ENCODE results near the gene DOC2B.

Gene DOC2B

DNA sequence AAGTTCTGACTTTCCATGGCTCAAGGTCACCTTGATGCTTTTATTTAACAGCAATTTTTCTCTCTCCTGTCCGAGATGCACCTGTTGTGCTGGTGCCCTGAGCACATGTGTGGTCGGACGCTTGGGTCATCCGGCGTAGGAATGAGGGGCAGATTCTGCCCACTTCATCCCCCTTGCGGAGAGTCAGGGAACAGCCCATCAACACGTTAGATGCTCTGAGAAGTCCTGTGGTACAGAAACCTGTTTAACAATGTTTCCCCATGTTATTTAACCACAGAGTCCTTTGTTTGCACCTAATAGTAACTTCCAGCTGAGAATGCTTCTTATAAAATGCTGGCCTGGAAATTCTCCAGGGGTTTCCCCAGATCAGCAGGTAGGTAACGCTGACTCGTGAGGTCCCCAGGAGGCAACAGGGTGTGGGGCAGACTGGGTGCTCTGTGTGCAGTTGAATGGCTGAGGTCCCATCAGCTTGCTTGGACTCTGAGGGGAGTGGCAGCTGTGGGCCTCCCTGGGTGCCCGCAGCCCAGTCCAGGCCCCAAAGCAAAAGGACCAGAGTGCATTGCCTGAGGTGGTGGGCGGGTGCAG lies 17.8 kb downstream of the DOC2B start:
- H3K4me3 ChIP-seq: no peak overlapping the region
- H3K27ac ChIP-seq: no peak overlapping the region
- intact Hi-C loops (cut with DNase I; ENCODE audit: low total_unique reads): no loop called here
- TF ChIP-seq, protein P1, sequence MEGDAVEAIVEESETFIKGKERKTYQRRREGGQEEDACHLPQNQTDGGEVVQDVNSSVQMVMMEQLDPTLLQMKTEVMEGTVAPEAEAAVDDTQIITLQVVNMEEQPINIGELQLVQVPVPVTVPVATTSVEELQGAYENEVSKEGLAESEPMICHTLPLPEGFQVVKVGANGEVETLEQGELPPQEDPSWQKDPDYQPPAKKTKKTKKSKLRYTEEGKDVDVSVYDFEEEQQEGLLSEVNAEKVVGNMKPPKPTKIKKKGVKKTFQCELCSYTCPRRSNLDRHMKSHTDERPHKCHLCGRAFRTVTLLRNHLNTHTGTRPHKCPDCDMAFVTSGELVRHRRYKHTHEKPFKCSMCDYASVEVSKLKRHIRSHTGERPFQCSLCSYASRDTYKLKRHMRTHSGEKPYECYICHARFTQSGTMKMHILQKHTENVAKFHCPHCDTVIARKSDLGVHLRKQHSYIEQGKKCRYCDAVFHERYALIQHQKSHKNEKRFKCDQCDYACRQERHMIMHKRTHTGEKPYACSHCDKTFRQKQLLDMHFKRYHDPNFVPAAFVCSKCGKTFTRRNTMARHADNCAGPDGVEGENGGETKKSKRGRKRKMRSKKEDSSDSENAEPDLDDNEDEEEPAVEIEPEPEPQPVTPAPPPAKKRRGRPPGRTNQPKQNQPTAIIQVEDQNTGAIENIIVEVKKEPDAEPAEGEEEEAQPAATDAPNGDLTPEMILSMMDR (IDR thresholded peaks at IDR 0.05): no peak
- H3K27me3 ChIP-seq: peaks cover 0 to 9% of the 10 kb centered on the region in 2 donors
- H3K36me3 ChIP-seq: no peaks in the 10 kb centered on the region
- H3K4me1 ChIP-seq: no peaks in the 10 kb centered on the region
- no peak for DNase-seq
- no peaks in the 10 kb centered on the region for H3K9me3 ChIP-seq

DNA sequence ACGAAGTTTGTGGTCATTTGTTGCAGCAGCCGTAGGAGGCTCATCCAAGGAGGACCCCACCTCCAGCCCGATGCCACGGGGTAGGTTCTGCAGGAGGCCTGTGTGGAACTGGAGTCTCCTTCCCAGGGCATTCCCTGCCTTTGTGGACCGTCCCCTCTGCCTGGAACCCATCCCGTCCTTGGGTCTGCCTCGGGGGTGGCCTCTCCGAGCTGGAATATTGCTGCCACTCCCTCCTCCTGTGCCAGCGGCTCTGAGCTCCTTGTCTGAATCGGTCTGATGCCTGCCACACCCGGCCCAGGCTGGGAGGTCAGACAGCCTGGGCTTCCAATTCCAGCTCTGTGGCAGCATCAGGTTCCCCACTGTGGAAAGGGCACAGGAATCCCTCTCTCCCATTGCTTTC lies 18.8 kb downstream of the DOC2B start:
- no peak for DNase-seq
- no peak overlapping the region for H3K27ac ChIP-seq
- H3K9me3 ChIP-seq: no peaks in the 10 kb centered on the region
- TF ChIP-seq, protein P1 (IDR thresholded peaks at IDR 0.05): no peak
- no peaks in the 10 kb centered on the region for H3K36me3 ChIP-seq
- peaks cover 0 to 9% of the 10 kb centered on the region in 2 donors for H3K27me3 ChIP-seq
- H3K4me3 ChIP-seq: no peak overlapping the region
- intact Hi-C loops (cut with DNase I; ENCODE audit: low total_unique reads): no loop called here
- no peaks in the 10 kb centered on the region for H3K4me1 ChIP-seq

DNA sequence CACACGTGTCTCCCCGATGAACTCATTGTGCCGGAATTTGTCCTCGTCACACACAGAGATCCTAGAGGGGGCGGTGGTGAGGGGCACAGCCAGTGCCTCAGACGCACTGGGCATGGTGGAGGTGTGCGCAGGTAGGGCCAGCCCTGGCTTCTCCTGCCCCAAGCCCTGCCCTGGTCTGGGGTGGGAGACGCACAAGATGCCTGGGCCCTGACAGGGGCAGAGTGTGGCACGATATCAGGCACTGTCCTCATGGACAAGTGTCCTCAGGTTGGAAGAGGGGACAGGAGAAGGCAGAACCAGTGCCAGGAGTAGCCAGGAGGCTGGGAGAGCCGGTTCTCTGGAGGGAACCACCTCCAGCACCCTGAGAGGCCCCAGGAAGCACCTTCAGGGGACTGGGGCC lies 20.0 kb downstream of the DOC2B start:
- no peak overlapping the region for H3K4me3 ChIP-seq
- H3K4me1 ChIP-seq: no peaks in the 10 kb centered on the region
- H3K9me3 ChIP-seq: no peaks in the 10 kb centered on the region
- peaks cover 0 to 9% of the 10 kb centered on the region in 2 donors for H3K27me3 ChIP-seq
- intact Hi-C loops (cut with DNase I; ENCODE audit: low total_unique reads): no loop called here
- DNase-seq: no peak
- no peaks in the 10 kb centered on the region for H3K36me3 ChIP-seq
- no peak overlapping the region for H3K27ac ChIP-seq
- TF ChIP-seq, protein P1 (IDR thresholded peaks at IDR 0.05): no peak

DNA sequence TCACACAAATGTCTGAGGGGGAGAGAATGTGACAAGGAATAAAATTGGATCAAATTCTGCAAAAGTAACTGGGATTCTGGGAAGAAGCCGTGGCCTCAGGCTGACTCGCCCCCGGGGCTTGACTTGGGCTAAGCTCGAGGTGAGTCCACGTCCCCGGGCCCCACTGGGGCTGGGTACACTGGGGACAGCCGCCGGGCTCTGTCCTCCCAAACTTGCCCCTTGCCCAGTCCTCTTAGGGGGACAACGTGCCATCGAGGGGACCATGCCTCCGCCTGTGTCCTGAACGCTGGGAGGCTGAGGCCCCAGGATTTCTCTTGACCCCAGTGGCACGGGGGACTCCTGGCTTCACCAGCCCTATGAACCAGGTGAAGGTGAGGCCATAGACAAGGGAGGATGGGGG lies 21.1 kb downstream of the DOC2B start:
- H3K9me3 ChIP-seq: no peaks in the 10 kb centered on the region
- peaks cover 0 to 16% of the 10 kb centered on the region in 2 donors for H3K27me3 ChIP-seq
- H3K4me1 ChIP-seq: no peaks in the 10 kb centered on the region
- H3K4me3 ChIP-seq: no peak overlapping the region
- H3K27ac ChIP-seq: no peak overlapping the region
- no peaks in the 10 kb centered on the region for H3K36me3 ChIP-seq
- TF ChIP-seq, protein P1 (IDR thresholded peaks at IDR 0.05): no peak
- DNase-seq: no peak
- intact Hi-C loops (cut with DNase I; ENCODE audit: low total_unique reads): no loop called here

DNA sequence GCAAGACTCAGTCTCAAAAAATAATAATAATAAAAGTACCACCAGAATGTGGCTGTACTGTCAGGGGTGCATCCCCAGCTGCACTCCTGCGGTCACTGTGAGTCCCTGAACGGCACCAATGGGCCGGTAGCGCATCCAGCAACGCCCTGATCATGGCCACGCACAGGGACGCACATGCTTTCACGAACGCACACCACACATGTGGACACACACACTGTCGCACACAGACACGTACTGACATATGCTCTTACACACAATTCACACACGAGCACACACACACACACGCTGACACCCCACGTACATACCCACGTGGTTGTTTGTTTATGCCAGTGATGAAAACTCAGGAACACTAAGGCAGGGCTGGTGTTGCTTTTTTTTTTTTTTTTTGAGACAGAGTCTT lies 21.8 kb downstream of the DOC2B start:
- H3K9me3 ChIP-seq: no peaks in the 10 kb centered on the region
- H3K4me3 ChIP-seq: no peak overlapping the region
- intact Hi-C loops (cut with DNase I; ENCODE audit: low total_unique reads): no loop called here
- TF ChIP-seq, protein P1 (IDR thresholded peaks at IDR 0.05): no peak
- H3K27ac ChIP-seq: no peak overlapping the region
- H3K27me3 ChIP-seq: peaks cover 0 to 17% of the 10 kb centered on the region in 2 donors
- DNase-seq: no peak
- H3K4me1 ChIP-seq: no peaks in the 10 kb centered on the region
- H3K36me3 ChIP-seq: no peaks in the 10 kb centered on the region

DNA sequence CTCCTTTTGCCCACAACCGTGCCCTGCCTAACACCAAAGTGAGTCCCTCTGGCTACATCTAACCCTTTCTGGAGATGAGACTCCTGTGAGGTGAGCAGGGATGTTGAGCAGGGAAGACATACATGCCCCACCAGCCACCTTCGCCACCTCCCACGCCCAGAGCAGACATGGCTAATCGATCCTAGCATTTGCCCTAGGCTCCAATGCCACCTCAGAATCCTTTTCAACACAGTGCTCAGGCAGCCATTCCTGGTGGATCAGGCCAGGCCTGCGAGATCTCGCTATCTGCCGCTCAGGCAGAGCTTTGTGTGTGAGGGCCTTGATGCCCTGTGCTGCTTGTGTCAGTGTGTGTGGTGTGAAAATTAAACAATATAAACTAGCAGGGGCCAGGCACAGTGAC lies 23.1 kb downstream of the DOC2B start:
- intact Hi-C loops (cut with DNase I; ENCODE audit: low total_unique reads): no loop called here

More for the DNA sequence above, 23.1 kb downstream of the DOC2B start:
- no peak overlapping the region for H3K4me3 ChIP-seq
- no peaks in the 10 kb centered on the region for H3K9me3 ChIP-seq
- H3K27ac ChIP-seq: no peak overlapping the region
- TF ChIP-seq, protein P1 (IDR thresholded peaks at IDR 0.05): no peak
- H3K4me1 ChIP-seq: no peaks in the 10 kb centered on the region
- no peaks in the 10 kb centered on the region for H3K36me3 ChIP-seq
- no peak for DNase-seq
- peaks cover 0 to 15% of the 10 kb centered on the region in 2 donors for H3K27me3 ChIP-seq
